Fibroblast of pulmonary artery (primary cell): Measurements from ENCODE around the gene OTOS.

Experiments
- DNase-seq: peaks from one replicate; pipeline ENCODE4 v3.0.0-alpha.2; 2010; ENCODE audit warnings: low read depth
- H3K4me3 ChIP-seq: replicated peaks from 2 replicates; pipeline ENCODE4 v1.5.1; 2011; ENCODE audit warnings: low read depth, mild to moderate bottlenecking, control low read depth, low read length, moderate library complexity
- CTCF ChIP-seq: IDR thresholded peaks from 2 replicates; pipeline ENCODE4 v1.5.1; 2011; ENCODE audit warnings: mild to moderate bottlenecking, control low read depth, low read length, inconsistent platforms; ENCODE audit errors: missing control alignments

OTOS gene

GRCh38 chr2:240142256-240142775, 1.9 kb upstream of the OTOS start:
- no peak for DNase-seq
- no peak for TF ChIP-seq CTCF
- no peak overlapping the region for H3K4me3 ChIP-seq

GRCh38 chr2:240141736-240142135, 1.3 kb upstream of the OTOS start:
- no peak overlapping the region for H3K4me3 ChIP-seq
- DNase-seq: no peak
- TF ChIP-seq CTCF: no peak

GRCh38 chr2:240140920-240141319, 462 bp upstream of the OTOS start:
- TF ChIP-seq CTCF: no peak
- no peak for DNase-seq
- no peak overlapping the region for H3K4me3 ChIP-seq

GRCh38 chr2:240139666-240140393, 628 bp downstream of the OTOS start:
- no peak for TF ChIP-seq CTCF
- no peak for DNase-seq
- H3K4me3 ChIP-seq: no peak overlapping the region

GRCh38 chr2:240139011-240139441, 1.4 kb downstream of the OTOS start:
- TF ChIP-seq CTCF: no peak
- no peak for DNase-seq

GRCh38 chr2:240138254-240138984, 2.0 kb downstream of the OTOS start:
- no peak for TF ChIP-seq CTCF
- no peak overlapping the region for H3K4me3 ChIP-seq
- peak; percentile 10 for DNase-seq

More at GRCh38 chr2:240139011-240139441, 1.4 kb downstream of the OTOS start:
- no peak overlapping the region for H3K4me3 ChIP-seq
